MV-4-11 (cell line): Measurements from ENCODE around the gene NYNRIN.
"Not testable (repeated sequence)": the region's sequence is repeated elsewhere in the genome, so short reads cannot be mapped to it uniquely, and the experiment has no call there.

Experiments
- DNase-seq: peaks from one replicate; lab custom pipeline; 2025; lab: John Stamatoyannopoulos, UW

The NYNRIN gene

GRCh38 chr14:24398653-24399446 is at the start of gene NYNRIN:
NYNRIN (plus strand) TSS chr14:24399003; CDS start chr14:24399247, 244 bp downstream.
- DNase-seq: no peak

- DNase-seq: no peak
Measured at GRCh38 chr14:24349742-24350141, 49.1 kb upstream of the NYNRIN start.

GRCh38 chr14:24351517-24351916 is 47.3 kb upstream of the NYNRIN start:
- DNase-seq: peak; percentile 37

DNA sequence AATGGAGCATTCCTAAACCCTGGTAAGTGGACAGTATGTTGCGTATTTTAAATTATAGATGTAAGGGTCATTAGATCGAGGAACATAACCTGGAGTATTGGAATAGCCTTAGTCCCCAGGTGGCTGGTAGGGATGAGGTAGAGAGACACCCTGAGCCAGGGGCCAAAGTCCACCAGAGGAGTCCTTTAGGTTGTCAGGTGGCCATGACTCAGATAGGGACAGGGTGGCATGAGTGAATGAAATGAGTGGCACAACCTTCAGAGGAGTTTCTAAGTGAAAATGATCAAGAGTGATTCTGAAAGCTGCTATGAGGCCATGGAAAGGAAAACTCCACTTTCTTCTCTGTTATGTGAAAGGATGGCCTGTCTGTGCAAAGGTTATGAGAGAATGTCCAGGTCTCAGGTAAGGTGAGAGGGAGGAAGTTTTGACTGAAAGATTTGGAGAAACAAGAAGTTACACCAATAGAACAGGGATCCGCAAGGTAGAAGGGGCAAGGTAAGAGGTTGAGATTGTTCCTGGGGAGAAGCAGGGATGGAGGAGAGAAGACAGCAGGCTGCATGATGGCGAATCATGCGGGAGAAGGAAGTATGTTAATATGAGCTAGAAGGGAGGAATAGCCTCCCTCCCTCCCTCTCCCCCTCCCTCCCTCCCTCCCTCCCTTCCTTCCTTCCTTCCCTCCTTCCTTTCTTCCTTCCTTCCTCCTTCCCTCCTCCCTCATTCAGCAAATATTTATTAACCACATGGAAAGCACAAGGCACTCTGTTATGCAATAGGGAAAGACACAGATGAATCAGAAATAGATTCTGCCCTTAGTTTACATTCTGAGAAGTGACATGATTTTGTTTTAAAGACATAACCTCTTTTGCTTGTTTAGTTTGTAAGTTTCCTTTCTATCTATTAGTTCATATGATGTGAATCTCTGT is 45.0 kb upstream of the NYNRIN start:
- no peak for DNase-seq

GRCh38 chr14:24354482-24354825 is 44.3 kb upstream of the NYNRIN start:
- not testable (repeated sequence) for DNase-seq

DNA sequence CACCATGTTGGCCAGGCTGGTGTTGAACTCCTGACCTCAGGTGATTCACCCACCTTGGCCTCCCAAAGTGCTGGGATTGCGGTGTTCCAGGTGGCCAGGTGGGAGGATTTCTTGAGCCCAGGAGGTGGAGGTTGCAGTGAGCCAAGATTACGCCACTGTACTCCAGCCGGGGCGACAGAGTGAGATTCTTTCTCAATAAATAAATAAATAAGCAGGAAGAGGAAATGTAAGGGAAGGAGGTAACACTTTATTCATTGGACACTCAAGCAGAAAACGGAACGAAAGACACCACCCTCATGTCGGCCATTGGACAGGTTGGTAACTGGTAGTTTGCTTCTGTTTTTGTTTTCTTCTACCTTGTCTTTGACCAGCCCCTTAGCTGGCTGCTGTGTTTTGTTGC is 43.8 kb upstream of the NYNRIN start:
- no peak for DNase-seq

- no peak for DNase-seq
Measured at GRCh38 chr14:24356208-24356607, 42.6 kb upstream of the NYNRIN start.

GRCh38 chr14:24360281-24360680 is 38.5 kb upstream of the NYNRIN start:
- no peak for DNase-seq

DNA sequence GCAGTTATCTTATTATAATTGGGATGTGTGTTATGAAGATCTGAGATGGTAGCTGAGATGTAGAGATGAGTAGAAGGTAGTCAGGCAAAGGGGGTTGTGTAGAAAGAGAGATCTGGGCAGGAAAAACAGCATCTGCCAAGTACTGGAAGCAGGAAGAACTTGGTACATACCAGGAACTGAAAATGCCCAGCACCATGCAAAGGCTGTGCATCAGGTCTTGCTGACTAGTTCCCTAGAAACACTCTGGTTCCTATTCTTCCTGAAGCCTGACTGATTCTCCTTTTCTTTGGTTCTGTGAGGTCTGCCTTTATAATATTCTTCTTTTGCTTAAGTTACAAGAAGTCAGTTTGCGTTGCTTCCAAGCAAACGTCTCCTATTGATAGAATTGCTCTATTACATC is 37.5 kb upstream of the NYNRIN start:
- peak; percentile 56 for DNase-seq

DNA sequence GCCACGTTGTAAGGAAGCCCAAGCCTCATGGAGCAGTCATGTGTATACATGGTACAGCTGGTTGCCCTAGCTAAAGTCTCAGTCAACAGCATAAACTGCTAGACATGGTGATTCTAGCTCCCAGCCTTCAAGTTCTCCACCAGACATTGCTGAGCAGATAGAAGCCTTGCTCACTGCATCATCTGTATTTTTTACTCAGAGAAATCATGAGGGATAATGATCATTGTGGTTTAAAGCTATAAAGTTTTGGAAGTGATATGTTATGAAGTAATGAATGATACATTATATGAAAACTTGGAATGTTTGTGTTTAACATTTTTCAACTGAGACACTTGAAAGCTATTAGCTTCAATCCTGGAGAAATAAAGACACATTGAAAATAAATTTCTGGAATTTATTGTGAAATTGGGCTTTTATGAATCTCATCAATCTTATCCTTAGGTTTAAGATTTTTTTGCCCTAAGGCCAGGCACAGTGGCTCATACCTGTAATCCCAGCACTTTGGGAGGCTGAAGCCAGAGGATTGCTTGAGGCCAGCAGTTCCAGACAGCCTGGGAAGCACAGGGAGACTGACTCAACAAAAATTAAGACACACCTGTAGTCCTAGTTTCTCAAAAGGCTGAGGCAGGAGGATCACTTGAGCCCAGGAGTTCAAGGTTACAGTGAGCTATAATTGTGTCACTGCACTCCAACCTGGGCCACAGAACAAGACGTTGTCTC is 36.4 kb upstream of the NYNRIN start:
- DNase-seq: no peak

DNA sequence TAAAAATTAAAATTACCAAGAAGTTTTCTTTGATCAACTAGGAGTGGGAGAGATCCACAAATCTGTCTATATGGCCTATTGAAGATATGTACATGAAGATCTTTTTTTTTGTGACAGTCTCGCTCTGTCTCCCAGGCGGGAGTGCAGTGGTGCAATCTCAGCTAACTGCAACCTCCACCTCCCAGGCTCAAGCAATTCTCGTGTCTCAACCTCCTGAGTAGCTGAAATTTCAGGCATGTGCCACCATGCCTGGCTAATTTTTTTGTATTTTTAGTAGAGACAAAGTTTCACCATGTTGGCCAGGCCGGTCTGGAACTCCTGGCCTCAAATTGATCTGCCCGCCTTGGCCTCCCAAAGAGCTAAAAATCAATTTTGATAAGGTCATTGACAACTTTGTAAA is 35.4 kb upstream of the NYNRIN start:
- DNase-seq: no peak

DNA sequence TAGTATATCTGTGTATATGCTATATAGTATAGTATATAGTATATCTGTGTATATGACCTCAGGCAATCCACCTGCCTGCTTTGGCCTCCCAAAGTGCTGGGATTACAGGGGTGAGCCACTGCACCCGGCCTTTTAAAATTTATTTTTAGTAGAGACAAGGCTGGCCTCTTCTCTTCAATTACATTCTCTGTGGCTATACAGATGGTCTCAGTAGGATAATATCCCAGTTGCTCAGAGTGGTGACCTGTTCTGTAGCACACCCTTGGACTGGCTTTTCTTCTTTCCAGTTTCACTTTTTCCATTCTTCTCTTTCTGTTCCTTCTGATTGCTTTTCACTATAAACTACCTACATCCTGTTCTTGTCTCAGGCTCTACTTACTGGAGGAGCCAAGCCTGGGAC is 34.0 kb upstream of the NYNRIN start:
- DNase-seq: no peak

DNA sequence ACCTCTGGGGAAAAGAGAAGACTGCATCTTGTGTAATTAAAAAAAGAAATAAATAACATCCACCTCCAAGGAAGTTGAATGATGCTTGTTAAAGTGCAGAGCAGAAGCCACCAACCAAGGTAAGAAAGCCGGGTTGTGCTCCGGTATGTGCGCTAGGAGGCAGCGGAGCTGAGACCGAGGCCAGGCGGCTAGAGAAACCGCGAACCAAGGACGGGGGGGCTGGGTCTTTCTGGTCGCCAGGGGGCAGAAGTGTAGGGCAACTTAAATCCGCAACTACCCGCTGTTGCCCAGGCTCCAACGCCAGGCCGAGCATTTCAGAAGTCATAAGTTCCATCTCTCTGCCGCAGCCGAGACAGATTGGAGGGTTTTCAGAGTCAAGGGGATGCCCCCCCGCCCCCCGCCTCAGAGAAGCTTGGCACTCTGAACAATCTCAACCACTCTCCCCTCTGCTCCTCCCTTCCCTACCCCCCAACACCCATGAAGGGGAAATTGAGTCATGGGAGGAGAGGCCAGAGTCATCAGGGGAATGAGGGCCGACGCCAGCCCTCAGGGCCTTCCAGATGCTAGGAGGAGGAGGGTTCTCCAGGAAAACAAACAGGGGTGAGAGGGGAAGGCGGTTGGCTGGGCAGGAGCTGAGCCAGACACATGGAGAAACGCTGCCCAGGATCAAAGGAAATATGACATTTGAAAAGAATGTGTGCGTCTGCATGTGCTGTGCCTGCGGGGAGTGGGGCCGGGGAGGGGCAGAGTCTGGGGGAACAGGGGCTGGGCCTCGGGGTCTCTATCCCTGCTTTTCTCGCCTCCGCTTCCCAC is 33.0 kb upstream of the NYNRIN start:
- peak; percentile 72 for DNase-seq

DNA sequence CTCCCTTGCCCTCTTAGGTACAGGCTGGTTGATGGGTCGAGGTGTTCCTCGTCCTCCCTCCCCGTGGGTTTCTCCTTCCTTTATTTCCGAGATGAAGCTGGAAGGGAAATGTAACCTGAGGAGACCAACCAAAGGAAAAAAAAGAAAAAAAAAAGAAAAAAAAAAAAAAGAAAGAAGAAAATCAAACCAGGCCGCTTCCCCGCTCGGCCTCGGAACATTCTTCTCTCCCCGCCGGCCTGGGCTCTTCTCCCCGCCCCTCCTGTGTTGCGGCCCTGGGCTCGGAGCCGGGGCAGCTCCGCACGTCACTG is 32.4 kb upstream of the NYNRIN start:
- no peak for DNase-seq

DNA sequence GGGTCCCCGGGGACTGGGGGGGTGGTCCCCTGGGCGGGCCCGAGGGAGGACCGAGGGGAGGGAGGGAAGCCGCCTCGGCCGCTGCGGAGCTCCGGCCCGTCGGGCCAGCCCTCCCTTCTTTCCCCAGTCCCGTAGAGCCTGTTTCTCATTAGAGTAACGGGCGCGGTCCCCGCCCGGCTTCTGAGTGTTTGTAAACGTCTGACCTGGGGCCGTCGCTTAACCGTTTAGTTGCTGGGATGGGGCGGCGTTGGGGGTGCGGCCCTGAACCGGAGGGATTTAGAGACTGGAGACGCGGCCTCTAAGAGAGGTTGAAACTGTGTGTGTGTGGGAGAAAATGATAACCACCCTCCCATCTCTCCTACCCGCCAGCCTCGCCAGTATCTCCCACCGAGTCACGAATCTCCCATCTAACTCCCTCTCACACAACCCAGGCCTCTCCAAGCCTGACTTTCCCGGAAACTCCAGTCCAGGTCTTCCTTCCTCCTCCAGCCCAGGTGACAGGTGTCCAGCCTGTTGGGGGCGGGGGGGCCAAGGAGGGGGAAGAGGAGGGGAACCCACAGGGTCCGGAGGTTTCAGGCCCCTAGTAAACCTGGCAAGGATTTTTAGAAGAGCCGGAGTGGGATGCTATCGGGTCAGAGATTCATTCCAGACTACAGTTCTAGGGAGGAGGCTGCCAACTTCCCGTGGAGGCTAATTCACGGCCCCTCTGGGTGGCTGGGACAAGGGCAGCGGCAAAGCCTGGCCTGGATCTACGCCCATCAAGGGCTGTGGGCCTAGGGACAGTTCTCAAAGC is 31.9 kb upstream of the NYNRIN start:
- no peak for DNase-seq

DNA sequence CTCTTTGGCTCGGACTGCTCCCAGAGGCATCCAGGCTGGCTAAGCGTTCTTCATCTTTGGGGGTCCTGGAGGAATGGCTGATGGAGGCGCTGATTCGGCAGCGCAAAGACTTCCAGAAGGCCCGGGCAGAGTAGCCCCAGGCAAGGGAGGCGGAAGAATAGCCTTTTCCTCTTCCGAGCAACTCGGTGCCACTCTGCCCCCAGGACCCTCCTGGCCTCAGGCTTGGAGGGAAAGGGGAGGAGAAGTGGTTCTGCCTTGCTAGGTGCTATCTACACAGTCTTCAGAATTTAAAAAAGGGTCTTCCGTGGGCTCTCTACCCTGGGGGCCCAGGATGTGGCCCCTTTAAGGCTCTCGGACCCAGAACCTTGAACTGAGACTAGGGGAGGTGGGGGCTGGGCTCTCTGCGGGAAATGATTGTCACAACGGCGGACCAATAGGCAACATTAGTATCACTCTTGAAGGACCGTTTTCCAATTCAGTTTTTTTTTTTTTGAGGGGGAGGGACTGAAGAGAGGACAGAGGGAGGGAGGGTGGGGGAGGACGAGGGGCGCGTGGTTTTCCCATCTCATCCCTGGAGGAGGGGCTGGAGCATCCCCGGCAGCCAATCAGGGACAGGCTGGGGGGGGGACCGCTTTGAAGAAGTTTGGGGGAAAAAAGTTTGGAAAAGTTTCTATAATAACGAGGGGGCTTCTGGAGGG is 31.1 kb upstream of the NYNRIN start, which contains the start of gene NFATC4:
Gene NFATC4, plus strand, starts transcription at position 671 of the 698 bp plus-strand sequence. CDS start 157 bp downstream, outside the sequence.
- DNase-seq: no peak

DNA sequence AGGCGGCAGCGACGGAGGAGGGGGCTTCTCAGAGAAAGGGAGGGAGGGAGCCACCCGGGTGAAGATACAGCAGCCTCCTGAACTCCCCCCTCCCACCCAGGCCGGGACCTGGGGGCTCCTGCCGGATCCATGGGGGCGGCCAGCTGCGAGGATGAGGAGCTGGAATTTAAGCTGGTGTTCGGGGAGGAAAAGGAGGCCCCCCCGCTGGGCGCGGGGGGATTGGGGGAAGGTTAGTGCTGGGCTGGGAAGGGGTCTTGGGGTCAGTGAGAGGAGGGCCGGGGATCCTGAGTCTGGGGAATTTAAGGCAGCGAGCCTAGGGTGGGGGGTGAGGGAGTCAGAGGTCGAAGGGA is 30.6 kb upstream of the NYNRIN start:
- DNase-seq: no peak

DNA sequence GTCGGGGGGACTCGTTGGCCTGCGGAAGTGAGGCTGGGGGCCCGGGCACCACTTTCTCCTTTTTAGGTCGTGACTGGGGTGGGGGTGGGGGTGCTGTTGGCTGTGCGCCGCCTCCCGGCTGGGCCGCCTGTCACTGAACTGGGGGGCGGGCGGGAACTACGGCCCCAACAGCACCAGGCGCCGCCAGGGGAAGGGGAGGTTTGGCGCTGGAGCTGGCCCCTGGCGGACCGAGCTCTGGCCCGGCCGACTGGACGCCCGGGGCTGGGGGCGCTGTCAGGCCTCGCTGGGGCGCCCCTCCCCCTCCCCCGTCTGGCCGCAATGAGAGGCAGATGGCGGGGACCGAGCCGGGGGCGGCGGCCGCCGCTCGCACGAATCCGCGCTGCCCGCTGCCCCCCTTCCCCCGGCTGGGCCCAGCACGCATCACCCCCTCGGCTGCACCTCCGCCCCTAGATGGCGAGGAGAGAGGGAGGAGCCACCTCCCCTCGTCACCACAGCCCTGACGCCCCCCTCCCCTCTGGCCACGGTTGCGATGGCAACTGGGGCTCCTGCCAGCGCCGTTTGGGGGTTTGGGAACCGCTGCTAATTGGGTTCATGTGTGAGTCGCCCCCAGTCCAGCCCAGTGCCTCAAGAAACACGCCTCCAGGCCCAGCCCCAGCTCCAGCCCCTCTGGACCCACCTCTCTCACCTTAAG is 30.1 kb upstream of the NYNRIN start:
- no peak for DNase-seq

GRCh38 chr14:24369463-24369862 is 29.3 kb upstream of the NYNRIN start:
- no peak for DNase-seq
